AG04449 (cell line): ENCODE data around the gene LGALS7B.

Experiments
- CTCF ChIA-PET: fragments of 350-600 bp; formaldehyde crosslinking; extraction: SDS; loops from one replicate; lab custom pipeline; 2021; ENCODE audit warnings: antibody characterized with exemption; lab: Yijun Ruan, JAX
- POLR2A ChIA-PET: fragments of 400-600, 350-600 bp; formaldehyde crosslinking; extraction: SDS; loops from one replicate; lab custom pipeline; 2020; ENCODE audit warnings: antibody characterized with exemption, inconsistent platforms; lab: Yijun Ruan, JAX
- DNase-seq: peaks from one replicate; pipeline ENCODE4 v3.0.0-alpha.2; 2010; ENCODE audit warnings: low read depth, low spot score
- H3K4me3 ChIP-seq: 2 replicates; pipeline ENCODE4 v1.5.1; 2011; ENCODE audit warnings: low read depth, mild to moderate bottlenecking, control low read depth, low read length
- CTCF ChIP-seq: IDR thresholded peaks from one replicate; pipeline ENCODE4 v1.5.1; 2011; ENCODE audit warnings: mild to moderate bottlenecking, moderate library complexity, low read length, control low read depth, inconsistent platforms; ENCODE audit not compliant: insufficient read depth; ENCODE audit errors: missing control alignments

The LGALS7B gene

DNA sequence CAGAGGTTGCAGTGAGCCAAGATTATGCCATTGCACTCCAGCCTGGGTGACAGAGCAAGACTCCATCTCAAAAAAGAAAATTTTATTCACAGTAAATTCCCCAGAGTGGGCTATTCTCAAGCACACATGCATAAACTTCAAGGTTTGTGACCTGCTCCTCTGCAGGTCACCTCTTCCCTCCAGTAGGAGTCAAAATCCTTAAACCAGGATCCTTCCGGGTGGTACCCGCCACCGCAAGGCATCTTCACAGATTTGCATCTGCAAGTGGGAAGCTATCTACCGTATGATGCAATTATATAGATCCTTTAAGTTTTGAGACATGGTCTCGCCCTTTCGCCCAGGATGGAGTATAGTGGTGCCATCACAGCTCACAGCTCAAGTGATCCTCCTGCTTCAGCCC lies 45.6 kb downstream of the LGALS7B start:
- ChIA-PET CTCF (interaction anchor here (1.5 kb wide), 1 partner anchor 53 kb away, joined by 3 read pairs; no protein-coding TSS in a partner anchor), POLR2A (interaction anchor here (1.0 to 1.4 kb wide), 2 partner anchors 151 to 187 kb away, joined by 3 read pairs; partner anchors contain the start of gene ACTN4)
- H3K4me3 ChIP-seq = no peak overlapping the region
- no peak for TF ChIP-seq CTCF
- no peak for DNase-seq

DNA sequence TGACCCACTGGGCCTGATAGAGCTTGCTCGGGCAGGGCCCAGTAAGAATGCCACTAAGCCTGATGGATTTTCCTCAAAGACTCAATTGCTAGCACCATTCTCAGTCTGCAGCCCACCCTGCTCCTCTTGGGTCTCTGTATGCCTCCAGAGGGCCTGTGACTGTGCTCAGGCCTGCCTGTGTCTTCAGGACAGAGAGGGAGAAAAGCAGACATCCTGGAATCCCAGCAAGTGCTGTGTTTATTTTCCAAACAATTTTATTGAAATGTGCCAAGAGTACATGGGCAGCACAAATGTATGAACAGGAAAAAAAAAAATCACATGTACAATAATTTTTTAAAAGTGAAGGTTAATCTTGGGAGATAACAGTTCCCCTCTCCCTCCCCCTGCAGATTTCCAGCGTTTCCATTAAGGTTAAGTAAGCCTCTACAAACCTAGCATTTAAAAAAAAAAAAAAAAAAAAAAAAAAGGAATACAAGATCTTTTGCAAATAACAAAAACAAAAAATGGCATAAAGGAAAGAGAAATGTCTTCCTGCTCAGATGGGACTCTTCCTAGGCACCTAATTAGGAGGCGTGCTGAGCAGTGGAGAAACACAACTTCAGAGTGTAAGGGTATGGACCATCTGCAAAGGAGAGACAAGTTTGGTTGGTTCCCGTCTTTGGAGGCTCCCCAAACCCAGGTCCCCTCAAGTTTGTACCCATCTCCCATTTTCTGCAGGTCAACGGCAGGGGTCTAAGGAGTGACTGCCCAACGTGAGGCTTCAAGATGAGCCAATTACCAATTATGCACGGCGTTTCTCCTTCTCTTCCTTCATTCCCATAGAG lies 47.4 kb downstream of the LGALS7B start:
- TF ChIP-seq CTCF = no peak
- no peak overlapping the region for H3K4me3 ChIP-seq
- CTCF ChIA-PET = no interaction called here
- POLR2A ChIA-PET = interaction anchor here (1.2 kb wide), 1 partner anchor 13 kb away, joined by 7 read pairs; no protein-coding TSS in a partner anchor
- no peak for DNase-seq

DNA sequence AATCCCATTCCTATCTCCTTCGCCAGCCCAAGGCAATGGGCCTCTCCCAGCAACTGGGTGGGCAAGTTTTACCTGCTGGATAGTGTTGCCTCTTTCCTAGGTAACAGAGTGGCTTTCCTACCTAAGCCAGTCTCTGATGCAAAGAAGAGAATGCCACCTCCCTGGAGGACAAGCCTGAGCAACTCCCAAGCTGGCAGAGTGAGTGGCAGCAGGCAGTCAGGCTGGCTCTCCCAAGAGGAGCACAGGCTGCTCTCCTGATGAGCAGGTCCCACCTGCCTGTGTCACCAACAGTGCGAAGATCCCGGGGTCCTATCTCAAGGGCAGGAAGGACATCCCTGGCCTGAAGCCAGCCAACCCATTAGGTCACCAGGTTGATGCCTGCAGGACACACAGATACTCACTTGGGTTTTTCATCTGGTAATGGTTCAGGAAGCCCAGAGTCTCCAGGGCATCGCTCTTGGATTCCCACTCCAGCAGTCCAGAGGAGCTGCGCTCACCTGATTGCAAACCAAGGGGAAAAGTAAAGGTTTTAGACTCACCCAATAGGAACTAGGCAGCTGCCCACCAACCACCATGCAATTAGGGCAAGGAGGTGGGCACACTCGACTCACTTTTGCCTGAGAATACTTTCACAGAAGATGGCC lies 48.1 kb downstream of the LGALS7B start:
- ChIA-PET CTCF (interaction anchor here (0.9 kb wide), 1 partner anchor 9 kb away, joined by 4 read pairs; no protein-coding TSS in a partner anchor), POLR2A (interaction anchor here (1.1 kb wide), 1 partner anchor 12 kb away, joined by 6 read pairs; no protein-coding TSS in a partner anchor)
- no peak for TF ChIP-seq CTCF
- no peak for DNase-seq
- no peak overlapping the region for H3K4me3 ChIP-seq

DNA sequence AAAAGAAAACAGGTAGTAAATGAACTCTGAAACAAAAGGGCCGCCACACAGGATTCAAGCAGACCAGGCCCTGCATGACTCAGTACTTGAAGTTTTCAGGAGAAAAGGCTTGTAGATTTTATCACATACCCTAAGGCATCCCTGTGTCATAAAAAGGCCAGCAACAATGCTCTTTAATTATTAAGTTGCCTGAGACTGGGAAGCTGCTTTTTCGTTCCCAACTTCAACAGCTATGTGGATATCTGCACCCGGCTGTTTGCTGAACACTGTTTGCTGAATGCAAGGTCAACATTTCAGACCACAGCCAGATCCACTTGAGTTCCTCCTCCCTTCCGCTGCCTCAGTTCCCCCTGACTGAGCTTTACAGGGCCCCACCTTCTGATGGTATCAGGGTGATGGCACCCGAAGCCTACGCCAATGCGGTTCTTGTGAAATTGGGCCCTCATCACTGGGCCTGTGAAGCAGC lies 48.7 kb downstream of the LGALS7B start:
- POLR2A ChIA-PET = interaction anchor here (1.1 kb wide), 2 partner anchors 10 to 11 kb away, joined by 3 to 6 read pairs; no protein-coding TSS in a partner anchor
- no peak for DNase-seq
- CTCF ChIA-PET = interaction anchor here (0.9 kb wide), 1 partner anchor 9 kb away, joined by 4 read pairs; no protein-coding TSS in a partner anchor
- TF ChIP-seq CTCF = no peak
- H3K4me3 ChIP-seq = no peak overlapping the region

DNA sequence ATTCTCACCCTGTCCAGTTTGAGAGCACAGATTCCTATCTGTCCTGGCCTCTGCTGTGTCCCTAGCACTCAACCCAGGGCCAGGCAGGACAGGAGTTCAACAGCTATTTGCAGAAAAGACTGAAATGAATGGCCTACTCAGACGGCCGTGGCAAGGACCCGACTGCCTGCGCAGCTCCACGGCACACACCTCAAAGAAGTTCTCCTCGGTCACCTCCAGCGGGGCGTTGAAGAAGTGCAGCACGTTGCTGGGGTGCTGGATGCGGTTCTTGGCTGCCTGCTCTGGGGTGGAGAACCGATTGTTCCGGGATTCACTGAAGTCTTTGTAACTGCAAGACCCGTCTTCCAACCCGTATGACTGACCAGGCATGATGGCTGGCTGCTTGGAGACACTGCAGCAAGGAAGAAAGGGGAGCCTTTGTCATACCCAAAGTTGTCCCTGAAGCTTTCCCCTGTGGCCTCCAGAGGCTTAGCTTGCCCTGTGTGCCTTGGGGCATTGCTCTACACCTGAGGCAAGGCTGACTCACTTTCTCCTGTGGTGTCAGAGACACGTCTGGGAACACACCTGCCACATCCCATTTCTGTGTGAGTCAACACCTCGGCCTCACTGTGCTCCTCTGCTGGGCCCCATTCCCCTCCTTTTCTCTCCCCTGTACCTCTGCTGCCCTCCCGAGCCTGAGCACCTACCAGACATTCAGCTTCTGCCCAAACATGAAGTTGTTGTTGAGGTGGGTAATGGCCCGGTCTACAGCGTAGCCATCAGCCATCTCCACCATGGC lies 49.4 kb downstream of the LGALS7B start:
- no peak overlapping the region for H3K4me3 ChIP-seq
- TF ChIP-seq CTCF = no peak
- POLR2A ChIA-PET = interaction anchor here (1.1 kb wide), 2 partner anchors 9 to 11 kb away, joined by 3 to 6 read pairs; no protein-coding TSS in a partner anchor
- no peak for DNase-seq
- CTCF ChIA-PET = interaction anchor here (0.9 kb wide), 1 partner anchor 8 kb away, joined by 4 read pairs; no protein-coding TSS in a partner anchor
